B cell (primary cell): ENCODE data around the gene ARAP2. TPM values are rescaled to one million over a fixed set of nuclear protein-coding genes. Genes with fewer than 3 reads are reported as not detected.
A peak's percentile ranks its signal among the peaks of the same experiment; 100 is the strongest.

ENCODE experiments used
- ATAC-seq: fragments of 200-7000 bp; cut with Tn5 transposase; one replicate; pipeline ENCODE4 v1.10.0; 2021; ENCODE audit warnings: low read depth, mild to moderate bottlenecking, moderate number of reproducible peaks, moderate library complexity
- CTCF ChIA-PET: fragments of 350-600 bp; sonication (Branson Sonifier 250); formaldehyde crosslinking; loops from one replicate; lab custom pipeline; 2021; ENCODE audit warnings: antibody characterized with exemption, inconsistent platforms; lab: Charles Lee
- POLR2A ChIA-PET: fragments of 350-600 bp; sonication (Branson Sonifier 250); formaldehyde crosslinking; loops from one replicate; lab custom pipeline; 2021; ENCODE audit warnings: antibody characterized with exemption; lab: Charles Lee
- DNase-seq: peaks from one replicate; pipeline ENCODE4 v3.0.0; 2013
- H2AFZ ChIP-seq: 2 replicates; pipeline ENCODE4 v1.6.1; 2012; ENCODE audit warnings: mild to moderate bottlenecking, low read depth, low read length; ENCODE audit not compliant: insufficient read depth, poor library complexity, severe bottlenecking
- H3K27ac ChIP-seq, 2 donors: 1 replicate in 1 of 2; 2 replicates in 1 of 2; pipeline ENCODE4 v1.5.1; 2012 to 2013; ENCODE audit warnings: low read length in 2 of 2, mild to moderate bottlenecking in 2 of 2, moderate library complexity in 1 of 2
- H3K27me3 ChIP-seq, 4 experiments: fragments of 200-600 bp in 1 of 4; sonication (generic) in 1 of 4; replicated peaks in 1 of 4; 1 replicate in 2 of 4; 2 replicates in 2 of 4; pipeline versions ENCODE4 v1.6.1 to v1.7.0; 2013 to 2016; ENCODE audit warnings: low read length in 3 of 4, mild to moderate bottlenecking in 2 of 4, mixed read lengths in 1 of 4, moderate library complexity in 1 of 4; ENCODE audit not compliant: insufficient read depth in 4 of 4, control insufficient read depth in 3 of 4; ENCODE audit errors: control extremely low read depth in 1 of 4
- H3K36me3 ChIP-seq, 2 experiments: replicated peaks in 1 of 2; 1 replicate in 1 of 2; 2 replicates in 1 of 2; pipeline versions ENCODE4 v1.6.1 to v1.7.1; 2013; ENCODE audit warnings: low read length in 1 of 2; ENCODE audit not compliant: insufficient read depth in 2 of 2, control insufficient read depth in 1 of 2; ENCODE audit errors: control extremely low read depth in 1 of 2, extremely low read depth in 1 of 2
- H3K4me1 ChIP-seq, 2 donors: fragments of 200-600 bp in 1 of 2; sonication (generic) in 1 of 2; 1 replicate in 1 of 2; 2 replicates in 1 of 2; pipeline versions ENCODE4 v1.5.1 to v1.6.1; 2013 to 2017; ENCODE audit warnings: low read length in 2 of 2; ENCODE audit not compliant: control insufficient read depth in 2 of 2, insufficient read depth in 2 of 2
- H3K4me2 ChIP-seq: replicated peaks from 2 replicates; pipeline ENCODE3; 2012; ENCODE audit warnings: mild to moderate bottlenecking, low read depth, low read length; ENCODE audit not compliant: poor library complexity, severe bottlenecking
- H3K4me3 ChIP-seq, 5 experiments: fragments of 200-600 bp in 1 of 5; sonication (generic) in 1 of 5; 1 replicate in 3 of 5; 2 replicates in 2 of 5; pipeline versions ENCODE4 v1.5.1 to v1.7.0; 2011 to 2016; ENCODE audit warnings: low read length in 4 of 5, mild to moderate bottlenecking in 4 of 5, low read depth in 2 of 5, control low read depth in 1 of 5, moderate library complexity in 1 of 5; ENCODE audit not compliant: insufficient read depth in 1 of 5; ENCODE audit errors: control extremely low read depth in 1 of 5, extremely low read depth in 1 of 5
- H3K79me2 ChIP-seq: fragments of 200-600 bp; sonication (generic); one replicate; pipeline ENCODE4 v1.6.0; 2016; ENCODE audit warnings: low read length; ENCODE audit not compliant: control insufficient read depth, insufficient read depth
- H3K9ac ChIP-seq: fragments of 200-600 bp; sonication (generic); 2 replicates; pipeline ENCODE4 v1.6.1; 2017; ENCODE audit warnings: mild to moderate bottlenecking, low read length, moderate library complexity
- H3K9me3 ChIP-seq, 3 donors: one replicate each; pipeline versions ENCODE4 v1.6.1 to v1.7.1; 2013; ENCODE audit warnings: low read length in 2 of 3; ENCODE audit not compliant: control insufficient read depth in 2 of 3, insufficient read depth in 1 of 3; ENCODE audit errors: control extremely low read depth in 1 of 3
- H4K20me1 ChIP-seq: 2 replicates; pipeline ENCODE4 v1.6.0; 2012; ENCODE audit warnings: mild to moderate bottlenecking, low read length; ENCODE audit not compliant: insufficient read depth, control insufficient read depth, poor library complexity, severe bottlenecking
- H3K27ac Mint-ChIP-seq: one replicate; pipeline ENCODE4 v1.8.0; 2021; ENCODE audit warnings: mixed read lengths
- H3K27me3 Mint-ChIP-seq: one replicate; pipeline ENCODE4 v1.8.0; 2021; ENCODE audit warnings: mixed read lengths
- H3K4me1 Mint-ChIP-seq: one replicate; pipeline ENCODE4 v1.8.0; 2021; ENCODE audit warnings: mixed read lengths
- H3K4me3 Mint-ChIP-seq: one replicate; pipeline ENCODE4 v1.8.0; 2021; ENCODE audit warnings: mixed read lengths
- H3K9me3 Mint-ChIP-seq: one replicate; pipeline ENCODE4 v1.8.0; 2022; ENCODE audit warnings: mixed read lengths; ENCODE audit not compliant: insufficient read depth
- CTCF ChIP-seq: fragments of 200-600 bp; IDR thresholded peaks from one replicate; pipeline ENCODE4 v1.8.0; 2022; ENCODE audit warnings: antibody characterized with exemption, mild to moderate bottlenecking
- EZH2 ChIP-seq: IDR thresholded peaks from 2 replicates; pipeline ENCODE4 v1.6.1; 2012; ENCODE audit warnings: borderline replicate concordance, low read depth, mild to moderate bottlenecking, moderate library complexity, low read length; ENCODE audit not compliant: insufficient read depth, poor library complexity, severe bottlenecking
- WGBS: methylation state at CpG from one replicate; pipeline ENCODE4 v1.1.5; 2013; ENCODE audit warnings: missing lambda C conversion rate; ENCODE audit not compliant: insufficient coverage; 5-methylcytosine and 5-hydroxymethylcytosine counted together
- intact Hi-C: fragments of 100-400 bp; cut with micrococcal nuclease; formaldehyde crosslinking; loops from one replicate; pipeline ENCODE4 v1.10.0; 2022
- polyA plus RNA-seq: library from polyadenylated mRNA; depleted of rRNA; stranded (reverse); fragments of >200 nt; gene quantifications from 2 replicates; pipeline ENCODE4 v1.2.3, GENCODE V29; 2012
- total RNA-seq, 2 donors: library from RNA; stranded (reverse); fragments of 120-200 nt in 1 of 2; gene quantifications; 1 replicate in 1 of 2; 2 replicates in 1 of 2; pipeline versions ENCODE4 v1.2.3 to v1.2.4, GENCODE V29; 2013 to 2022

Gene ARAP2
- total and polyA plus RNA-seq, 2 donors (not counting 1 experiment from before 2014, with no cell fraction given) = 13.2 to 88.0 TPM

- POLR2A ChIA-PET = no interaction called here
- Mint-ChIP-seq H3K9me3 (no peaks in the 10 kb centered on the region), H3K4me1 (peaks cover 24% of the 10 kb centered on the region), H3K27me3 (no peaks in the 10 kb centered on the region), H3K4me3 (no peak overlapping the region), H3K27ac (no peak overlapping the region)
- intact Hi-C loops = loop anchor here (5.0 kb wide), 1 partner anchor 47 kb away; the partner anchor contains the start of gene ARAP2
- Histone ChIP-seq H2AFZ (no peak overlapping the region), H3K9ac (no peak overlapping the region), H3K36me3 (no peaks in the 10 kb centered on the region), H3K4me1 (peaks cover 4 to 9% of the 10 kb centered on the region in 2 donors), H3K9me3 (no peaks in the 10 kb centered on the region), H3K79me2 (no peaks in the 10 kb centered on the region), H4K20me1 (no peaks in the 10 kb centered on the region), H3K4me3 (no peak overlapping the region), H3K27me3 (no peaks in the 10 kb centered on the region), H3K4me2 (no peak overlapping the region), H3K27ac (no peak overlapping the region)
- no CpG with 5 or more reads among the region's 2 CpGs for WGBS
- TF ChIP-seq EZH2 = no peak
- no peak for TF ChIP-seq CTCF
- ATAC-seq (no peak), DNase-seq (no peak)
- CTCF ChIA-PET = no interaction called here
Measured at GRCh38 chr4:36288731-36289426, 44.6 kb upstream of the ARAP2 start.

- H3K4me2 ChIP-seq = no peak overlapping the region
- no peaks in the 10 kb centered on the region for H4K20me1 ChIP-seq
- H3K4me1 ChIP-seq = peaks cover 4 to 9% of the 10 kb centered on the region in 2 donors
- no peak overlapping the region for H3K27ac ChIP-seq
- DNase-seq (no peak), ATAC-seq (peak; percentile 3)
- peaks cover 17% of the 10 kb centered on the region for H3K4me1 Mint-ChIP-seq
- 80% methylated on average over 1 of the region's 4 CpGs for WGBS
- intact Hi-C loops = loop anchor here (2.0 to 5.0 kb wide), 2 partner anchors 32 to 44 kb away; partner anchors contain the start of gene ARAP2
- ChIA-PET POLR2A (no interaction called here), CTCF (no interaction called here)
- H3K9me3 ChIP-seq = no peaks in the 10 kb centered on the region
- peaks cover 0 to 2% (median 0%) of the 10 kb centered on the region in 4 experiments for H3K27me3 ChIP-seq
- H3K79me2 ChIP-seq = no peaks in the 10 kb centered on the region
- H3K4me3 ChIP-seq = peak overlapping the region in 1 of 5 experiments; percentile 1
- H2AFZ ChIP-seq = peak overlapping the region; percentile 17
- H3K27ac Mint-ChIP-seq = peak overlapping the region; percentile 3
- H3K27me3 Mint-ChIP-seq = no peaks in the 10 kb centered on the region
- no peak overlapping the region for H3K4me3 Mint-ChIP-seq
- no peak overlapping the region for H3K9ac ChIP-seq
- H3K9me3 Mint-ChIP-seq = no peaks in the 10 kb centered on the region
- TF ChIP-seq CTCF (no peak), EZH2 (no peak)
- no peaks in the 10 kb centered on the region for H3K36me3 ChIP-seq
Measured at GRCh38 chr4:36286481-36286871, 42.2 kb upstream of the ARAP2 start.
